Ectodermal cell (in vitro differentiated cells): ENCODE data around the gene LRP3.
A peak's percentile ranks its signal among the peaks of the same experiment; 100 is the strongest.
"Not testable (repeated sequence)": the region's sequence is repeated elsewhere in the genome, so short reads cannot be mapped to it uniquely, and the experiment has no call there.

ENCODE experiments used
- H3K27ac ChIP-seq: 2 replicates; pipeline ENCODE4 v1.7.0; 2013; ENCODE audit warnings: mild to moderate bottlenecking, low read depth, low read length; ENCODE audit not compliant: insufficient read depth, poor library complexity, severe bottlenecking
- H3K27me3 ChIP-seq: 2 replicates; pipeline ENCODE4 v1.7.0; 2013; ENCODE audit warnings: mild to moderate bottlenecking, low read length; ENCODE audit not compliant: insufficient read depth, control insufficient read depth, poor library complexity, severe bottlenecking
- H3K36me3 ChIP-seq: one replicate; pipeline ENCODE4 v1.7.0; 2013; ENCODE audit warnings: low read length; ENCODE audit not compliant: control insufficient read depth, insufficient read depth
- H3K4me1 ChIP-seq: one replicate; pipeline ENCODE4 v1.7.0; 2013; ENCODE audit warnings: low read length; ENCODE audit not compliant: control insufficient read depth, insufficient read depth
- H3K4me3 ChIP-seq: 2 replicates; pipeline ENCODE4 v1.7.0; 2013; ENCODE audit warnings: low read depth, low read length, control low read depth; ENCODE audit not compliant: insufficient read depth
- H3K9me3 ChIP-seq: 2 replicates; pipeline ENCODE4 v1.7.0; 2013; ENCODE audit warnings: mild to moderate bottlenecking, low read length, moderate library complexity; ENCODE audit not compliant: control insufficient read depth
- WGBS, 2 experiments: methylation state at CpG; one replicate each; pipeline ENCODE4 v1.1.7; 2013; ENCODE audit warnings: missing lambda C conversion rate in 2 of 2; 5-methylcytosine and 5-hydroxymethylcytosine counted together

Gene LRP3

DNA sequence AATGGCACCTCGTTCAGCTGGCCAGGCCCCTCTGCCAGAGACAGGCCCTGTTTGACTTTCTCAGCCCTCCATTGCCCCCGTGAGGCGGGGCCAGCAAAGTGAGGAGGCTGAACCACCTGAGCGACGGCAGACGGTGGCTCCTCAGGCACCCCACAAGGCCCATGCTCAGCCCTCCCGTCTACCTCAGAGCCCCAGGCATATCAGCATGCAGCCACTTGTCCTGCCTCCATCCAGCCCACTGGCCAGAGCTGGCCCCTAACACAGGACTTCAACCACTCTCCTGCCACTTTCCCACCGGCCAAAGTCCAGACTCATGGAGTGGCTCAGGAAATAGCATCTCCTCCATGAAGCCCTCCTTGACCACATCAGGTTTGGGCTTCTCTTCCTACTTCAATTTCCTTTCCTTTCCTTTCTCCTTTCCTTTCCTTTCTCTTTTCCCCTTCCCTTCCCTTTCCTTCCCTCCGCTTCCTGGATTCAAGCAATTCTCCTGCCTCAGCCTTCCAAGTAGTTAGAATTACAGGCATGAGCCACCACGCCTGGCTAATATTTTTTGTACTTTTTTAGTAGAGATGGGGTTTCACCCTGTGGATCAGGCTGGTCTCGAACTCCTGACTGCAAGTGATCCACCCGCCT lies 22.2 kb downstream of the LRP3 start:
- H3K27ac ChIP-seq = no peak overlapping the region

DNA sequence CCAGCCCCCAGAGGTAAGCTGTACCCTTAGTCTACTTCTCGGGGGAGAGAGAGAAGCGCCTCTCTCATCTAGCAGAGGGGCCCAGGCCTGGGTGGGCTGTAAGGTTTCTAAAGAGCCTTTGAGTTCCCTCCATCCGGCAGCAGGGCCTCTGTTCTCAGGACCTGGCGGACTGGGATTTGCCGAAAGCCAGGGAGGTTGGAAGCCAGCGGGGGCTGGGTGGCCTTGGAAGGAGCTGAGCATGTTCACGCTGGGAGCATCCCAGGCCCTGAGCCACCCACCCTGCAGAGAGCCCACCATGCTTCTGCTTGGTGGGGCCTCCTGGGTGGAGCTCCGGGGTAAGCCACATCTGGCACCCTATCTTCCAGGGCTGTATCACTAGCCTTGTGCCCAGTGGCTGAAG lies 23.8 kb downstream of the LRP3 start:
- no peak overlapping the region for H3K4me3 ChIP-seq
- 84 to 85% methylated on average over 8 of the region's 8 CpGs for WGBS, 2 experiments
- no peak overlapping the region for H3K27ac ChIP-seq
- no peaks in the 10 kb centered on the region for H3K27me3 ChIP-seq
- no peaks in the 10 kb centered on the region for H3K36me3 ChIP-seq
- H3K4me1 ChIP-seq = peaks cover 7% of the 10 kb centered on the region
- no peaks in the 10 kb centered on the region for H3K9me3 ChIP-seq

More for the DNA sequence above, 22.2 kb downstream of the LRP3 start:
- no peaks in the 10 kb centered on the region for H3K27me3 ChIP-seq
- no peaks in the 10 kb centered on the region for H3K9me3 ChIP-seq
- WGBS, 2 experiments = 69 to 70% methylated on average over 12 of the region's 12 CpGs
- peaks cover 7% of the 10 kb centered on the region for H3K4me1 ChIP-seq
- H3K36me3 ChIP-seq = no peaks in the 10 kb centered on the region
- no peak overlapping the region for H3K4me3 ChIP-seq

DNA sequence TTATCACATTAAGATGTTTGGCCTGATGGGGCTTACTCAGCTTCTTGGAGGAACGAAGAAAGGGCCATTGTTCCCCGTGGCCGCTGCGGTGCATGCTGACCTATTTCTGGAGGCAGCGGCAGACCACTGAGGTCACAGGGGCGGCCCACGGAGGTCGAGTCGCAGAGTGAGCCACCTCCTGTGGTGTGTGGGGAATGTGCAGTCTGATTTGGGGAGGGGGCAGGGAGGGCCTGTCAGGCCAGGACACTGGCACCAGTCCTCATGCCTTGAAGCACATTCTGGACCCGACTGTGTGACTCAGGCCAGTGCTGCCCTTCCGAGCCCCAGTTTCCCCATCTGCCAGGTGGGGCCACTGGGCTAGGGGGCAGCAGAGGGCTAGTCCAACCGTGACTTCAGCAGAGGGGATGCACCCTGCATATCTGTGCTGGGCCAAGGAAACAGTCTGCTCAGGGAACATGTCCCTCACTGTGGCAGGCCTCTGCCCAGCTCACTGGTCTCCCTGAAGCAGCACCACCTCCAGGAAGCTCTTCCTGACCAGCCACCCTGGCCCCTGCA lies 25.2 kb downstream of the LRP3 start:
- Histone ChIP-seq H3K36me3 (no peaks in the 10 kb centered on the region), H3K9me3 (no peaks in the 10 kb centered on the region), H3K27ac (no peak overlapping the region), H3K4me1 (peaks cover 7% of the 10 kb centered on the region), H3K27me3 (peaks cover 7% of the 10 kb centered on the region), H3K4me3 (no peak overlapping the region)
- 75 to 76% methylated on average over 12 of the region's 12 CpGs for WGBS, 2 experiments

DNA sequence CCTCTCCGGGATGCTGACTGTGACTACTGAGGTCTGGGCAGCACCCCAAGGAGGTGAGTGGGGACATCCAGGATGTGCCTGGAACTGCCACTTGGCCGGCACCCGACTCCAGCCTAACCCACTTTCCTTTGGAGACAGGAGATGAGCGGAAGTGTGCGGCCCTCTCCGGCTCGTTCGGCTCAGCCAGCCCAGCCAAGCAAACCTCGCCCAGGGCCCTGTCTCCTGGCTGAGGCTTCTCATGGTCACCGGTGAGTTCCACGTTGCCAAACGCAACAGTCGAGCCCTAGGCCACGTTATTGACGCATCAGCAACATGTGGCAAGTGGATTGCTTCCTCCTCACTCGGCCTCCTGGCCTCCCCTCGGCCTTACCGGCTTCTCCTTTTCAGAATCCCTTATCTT lies 26.0 kb downstream of the LRP3 start:
- 93 to 94% methylated on average over 18 of the region's 18 CpGs for WGBS, 2 experiments
- Histone ChIP-seq H3K36me3 (no peaks in the 10 kb centered on the region), H3K9me3 (no peaks in the 10 kb centered on the region), H3K27me3 (peaks cover 14% of the 10 kb centered on the region), H3K27ac (no peak overlapping the region), H3K4me3 (no peak overlapping the region), H3K4me1 (peaks cover 7% of the 10 kb centered on the region)

DNA sequence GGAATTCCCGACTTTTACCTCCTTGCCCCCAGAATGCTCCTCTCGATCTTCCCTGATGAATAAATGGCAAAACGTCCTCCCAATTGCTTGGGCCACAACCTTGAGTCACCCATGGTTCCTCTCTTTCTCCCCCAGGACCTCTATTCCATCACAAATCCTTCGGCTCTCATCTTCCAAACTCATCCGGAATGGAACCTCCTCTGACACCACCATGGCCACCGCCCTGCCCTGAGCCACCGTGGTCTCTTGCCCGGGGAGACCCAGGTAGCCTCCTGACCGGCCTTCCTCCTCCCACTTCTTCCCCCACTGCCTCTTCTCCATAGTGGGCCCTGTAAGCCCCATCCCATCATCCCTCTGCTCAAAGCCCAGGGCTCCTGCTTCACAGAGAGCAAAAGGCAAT lies 26.6 kb downstream of the LRP3 start:
- 88 to 89% methylated on average over 9 of the region's 9 CpGs for WGBS, 2 experiments
- Histone ChIP-seq H3K27me3 (peaks cover 21% of the 10 kb centered on the region), H3K36me3 (no peaks in the 10 kb centered on the region), H3K4me3 (no peak overlapping the region), H3K27ac (no peak overlapping the region), H3K4me1 (peaks cover 7% of the 10 kb centered on the region), H3K9me3 (no peaks in the 10 kb centered on the region)

DNA sequence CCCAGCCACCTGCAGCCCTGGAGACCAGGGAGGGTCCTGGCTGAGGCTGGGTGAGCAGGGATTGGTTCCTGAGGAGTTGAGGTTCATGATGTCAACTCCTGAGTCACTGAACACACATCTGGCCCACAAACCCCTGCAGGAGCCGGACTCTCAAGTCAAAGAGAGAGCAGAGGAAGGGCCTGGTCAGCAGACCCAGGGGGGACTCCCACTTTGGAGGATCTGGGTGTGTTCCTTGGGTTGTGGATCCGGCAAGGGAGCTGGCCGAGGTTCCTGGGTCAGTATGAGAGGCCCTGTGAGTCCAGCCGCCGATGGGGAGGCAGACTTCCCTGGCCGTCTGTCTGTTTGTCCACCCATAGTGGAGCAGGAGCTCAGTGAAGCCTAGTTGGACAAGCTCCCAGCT lies 27.5 kb downstream of the LRP3 start:
- Histone ChIP-seq H3K27me3 (peaks cover 30% of the 10 kb centered on the region), H3K36me3 (no peaks in the 10 kb centered on the region)
- WGBS, 2 experiments = 88 to 91% methylated on average over 6 of the region's 6 CpGs

DNA sequence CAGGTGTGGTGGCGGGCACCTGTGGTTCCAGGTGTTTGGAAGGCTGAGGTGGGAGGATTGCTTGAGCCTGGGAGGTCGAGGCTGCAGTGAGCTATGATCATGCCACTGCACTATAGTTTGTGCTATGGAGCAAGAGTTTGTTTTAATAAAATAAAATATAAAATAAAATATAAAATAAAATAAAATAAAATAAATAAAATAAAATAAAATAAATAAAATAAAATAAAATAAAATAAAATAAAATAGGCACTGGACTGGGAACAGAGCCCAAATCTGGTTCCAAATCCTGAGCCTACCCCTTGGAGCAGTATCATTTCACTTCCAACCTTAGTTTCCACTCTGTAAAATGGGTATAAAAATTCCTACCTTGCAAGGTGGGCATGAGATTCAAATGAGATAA lies 28.1 kb downstream of the LRP3 start:
- not testable (repeated sequence) for H3K4me3 ChIP-seq, H3K36me3 ChIP-seq, H3K27ac ChIP-seq, H3K9me3 ChIP-seq, H3K4me1 ChIP-seq
- peaks cover 36% of the 10 kb centered on the region for H3K27me3 ChIP-seq
- WGBS, 2 experiments = 91 to 97% methylated on average over 2 of the region's 2 CpGs

More for the DNA sequence above, 27.5 kb downstream of the LRP3 start:
- H3K4me1 ChIP-seq = peaks cover 9% of the 10 kb centered on the region
- H3K9me3 ChIP-seq = no peaks in the 10 kb centered on the region
- no peak overlapping the region for H3K27ac ChIP-seq
- H3K4me3 ChIP-seq = no peak overlapping the region

DNA sequence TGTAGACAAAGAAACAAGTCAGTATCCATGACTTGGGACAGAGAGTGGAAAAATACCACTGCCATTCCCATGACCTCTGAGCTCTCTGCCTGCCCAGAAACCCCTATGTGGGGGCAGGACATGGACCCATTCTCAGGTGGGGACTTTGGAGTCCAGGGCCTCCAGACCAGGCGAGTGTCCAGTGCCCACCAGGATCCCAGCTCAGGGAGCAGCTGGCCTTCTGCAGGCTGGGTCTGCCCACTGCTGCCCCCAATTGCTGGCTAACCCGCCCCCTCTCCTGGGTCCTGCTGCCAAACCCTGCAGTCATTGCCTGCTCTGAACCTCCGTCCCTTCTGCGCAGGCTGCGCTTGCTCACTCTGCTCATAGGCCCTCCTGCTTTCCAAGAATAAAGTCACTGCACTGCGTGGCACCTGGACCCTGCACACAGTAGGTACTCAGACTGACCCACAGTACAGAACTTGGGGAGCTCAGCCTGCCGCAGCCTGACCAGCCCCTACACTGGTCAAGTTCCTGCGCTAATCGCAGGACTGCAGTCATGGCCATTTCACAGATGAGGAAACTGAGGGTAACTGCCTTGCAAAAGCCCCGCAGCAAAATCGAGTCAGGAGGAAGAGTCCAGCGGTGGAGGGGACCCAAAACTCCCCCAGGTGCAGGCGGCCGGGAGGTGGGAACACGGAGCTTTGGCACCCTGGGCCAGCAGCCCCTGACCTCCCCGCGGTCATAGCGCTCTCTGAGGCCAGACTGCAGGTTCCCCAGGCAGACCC lies 30.7 kb downstream of the LRP3 start:
- WGBS, 2 experiments = 69 to 71% methylated on average over 18 of the region's 18 CpGs
- Histone ChIP-seq H3K9me3 (peaks cover 8% of the 10 kb centered on the region), H3K36me3 (no peaks in the 10 kb centered on the region), H3K27ac (no peak overlapping the region), H3K4me3 (no peak overlapping the region), H3K27me3 (peaks cover 41% of the 10 kb centered on the region), H3K4me1 (peaks cover 2% of the 10 kb centered on the region)

DNA sequence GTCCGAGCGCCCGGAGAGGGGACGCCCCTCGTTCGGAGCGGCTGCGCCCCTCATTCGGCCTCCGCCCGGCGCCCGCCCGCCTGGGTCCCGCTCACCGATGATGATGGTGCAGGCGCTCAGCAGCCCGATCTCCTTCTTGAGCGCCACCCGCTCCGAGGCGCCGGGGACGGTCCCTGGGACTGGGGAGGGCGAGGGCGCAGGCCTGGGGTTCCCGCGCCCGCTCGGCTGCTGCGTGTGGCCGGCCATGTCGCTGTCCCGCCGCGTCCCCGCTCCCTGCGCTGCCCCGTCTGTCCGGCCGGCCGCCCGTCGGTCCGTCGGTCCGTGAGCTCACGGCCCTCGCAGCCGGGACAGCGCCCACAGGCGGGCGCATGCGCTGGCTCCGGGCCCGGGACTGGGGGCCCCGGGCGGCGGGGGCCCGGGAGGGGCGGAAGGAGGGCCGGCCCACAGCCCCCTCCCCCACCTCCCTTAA lies 31.4 kb downstream of the LRP3 start, which contains the start of gene SLC7A10:
Gene SLC7A10, minus strand, starts transcription at position 393 of the 469 bp plus-strand sequence. Its CDS starts 147 bp downstream, at position 246.
- Histone ChIP-seq H3K9me3 (peaks cover 8% of the 10 kb centered on the region), H3K4me3 (peak within 1 kb of the TSS; percentile 14), H3K27me3 (peaks cover 41% of the 10 kb centered on the region), H3K4me1 (peaks cover 2% of the 10 kb centered on the region), H3K27ac (no peak within 1 kb of the TSS), H3K36me3 (no peaks in the 10 kb centered on the region)
- 7% methylated on average over 60 to 62 of the region's 62 CpGs for WGBS, 2 experiments

DNA sequence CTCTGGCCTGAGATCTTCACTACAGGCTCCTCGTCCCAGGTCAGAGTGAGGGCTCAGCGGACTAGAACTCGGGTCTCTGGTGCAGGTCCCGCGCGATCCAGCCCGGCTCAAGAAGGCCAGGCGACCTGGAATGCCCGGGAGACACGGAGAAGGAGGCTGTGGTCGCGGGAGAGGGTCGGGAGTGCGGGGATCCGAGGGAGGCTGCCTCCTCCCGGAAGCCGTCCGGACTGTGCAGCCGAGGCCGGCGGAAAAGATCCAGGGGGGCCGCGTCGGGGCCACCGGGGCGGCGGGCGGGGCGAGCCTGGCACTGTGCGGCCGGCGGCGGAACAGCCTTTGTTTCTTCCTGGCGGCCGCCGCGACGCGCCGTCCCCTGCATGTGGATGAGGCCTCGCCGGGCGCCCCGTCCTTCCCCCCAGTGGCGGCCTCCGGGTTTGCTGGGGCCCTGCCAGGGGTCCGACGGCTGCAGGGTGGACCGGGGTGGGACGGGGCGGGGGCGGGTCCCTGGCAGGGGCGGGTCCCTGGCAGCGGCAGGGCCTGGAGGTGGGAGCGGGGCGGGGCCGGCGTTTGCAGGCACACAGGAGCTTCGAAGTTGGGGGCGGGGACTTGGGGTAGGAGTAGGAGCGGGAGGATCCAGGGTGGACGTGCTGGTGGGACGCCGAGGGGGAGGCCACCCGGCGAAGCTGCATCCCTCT lies 32.6 kb downstream of the LRP3 start:
- WGBS, 2 experiments = 2 to 3% methylated on average over 65 to 66 of the region's 66 CpGs
- H3K9me3 ChIP-seq = peaks cover 8% of the 10 kb centered on the region
- H3K36me3 ChIP-seq = no peaks in the 10 kb centered on the region
- peaks cover 2% of the 10 kb centered on the region for H3K4me1 ChIP-seq
- no peak overlapping the region for H3K4me3 ChIP-seq
- no peak overlapping the region for H3K27ac ChIP-seq
- H3K27me3 ChIP-seq = peaks cover 44% of the 10 kb centered on the region
